GM12872 (cell line): ENCODE results near the gene ADCY9.

Experiments
- CTCF ChIP-seq: IDR thresholded peaks from 3 replicates; pipeline ENCODE4 v1.5.1; 2011; ENCODE audit warnings: low read depth, mild to moderate bottlenecking, low read length, moderate library complexity; ENCODE audit not compliant: insufficient read depth

ADCY9 gene

GRCh38 chr16:4096509-4096908, 19.7 kb downstream of the ADCY9 start:
- TF ChIP-seq CTCF = no peak

DNA sequence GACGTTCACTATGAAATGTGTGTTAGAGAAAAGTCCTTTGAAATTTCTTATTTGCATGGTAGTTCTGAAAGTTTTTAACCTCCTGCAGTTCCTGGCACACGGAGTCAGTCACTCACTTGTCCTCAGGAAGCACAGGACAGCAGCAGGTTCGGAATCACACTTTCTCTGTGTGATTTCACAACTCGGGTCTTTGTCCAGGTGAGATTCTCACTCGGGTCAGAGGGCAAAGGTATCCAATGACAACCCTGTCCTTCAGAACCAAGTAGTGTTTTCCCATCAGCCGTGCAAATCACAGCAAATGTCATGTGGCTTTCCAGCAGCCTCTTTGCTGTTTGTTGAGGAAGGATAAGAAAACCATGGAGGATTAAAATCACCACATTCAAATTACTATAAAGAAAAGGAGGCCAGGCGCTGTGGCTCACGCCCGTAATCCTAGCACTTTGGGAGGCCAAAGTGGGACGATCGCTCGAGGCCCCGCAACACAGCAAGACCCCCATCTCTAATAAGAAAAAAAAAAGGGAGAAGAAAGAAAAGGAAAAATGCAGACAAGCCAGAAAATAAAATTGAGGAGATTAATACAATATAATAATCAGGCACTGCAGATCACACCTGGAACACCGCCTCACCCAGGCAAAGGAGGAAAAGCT, 22.0 kb downstream of the ADCY9 start:
- TF ChIP-seq CTCF = no peak

GRCh38 chr16:4093495-4094126, 22.6 kb downstream of the ADCY9 start:
- TF ChIP-seq CTCF = no peak

GRCh38 chr16:4092547-4093265, 23.5 kb downstream of the ADCY9 start:
- no peak for TF ChIP-seq CTCF

GRCh38 chr16:4091240-4092012, 24.8 kb downstream of the ADCY9 start:
- no peak for TF ChIP-seq CTCF

DNA sequence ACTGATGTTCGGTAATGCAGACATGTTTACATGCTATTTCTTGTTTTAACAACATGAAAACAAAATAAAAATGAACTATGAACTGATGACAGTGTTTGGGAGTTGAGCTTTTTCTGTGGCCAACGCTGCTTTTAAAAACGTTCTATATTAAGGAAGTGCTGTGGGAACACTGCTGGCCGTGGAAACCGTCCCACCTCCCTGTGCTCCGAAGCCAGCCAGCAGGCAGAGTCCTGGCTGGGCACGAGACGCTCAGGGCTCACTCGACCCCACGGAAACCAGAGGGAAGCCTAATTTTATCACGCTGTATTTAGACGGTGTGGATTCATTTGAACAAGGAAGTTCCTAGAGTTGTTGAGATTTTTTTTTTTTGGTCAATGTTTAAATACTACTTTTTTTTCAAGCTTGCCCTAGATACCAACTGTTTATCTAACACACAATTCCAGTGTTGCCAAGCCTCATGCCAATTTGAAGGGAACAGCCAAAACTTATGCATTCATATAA, 25.8 kb downstream of the ADCY9 start:
- TF ChIP-seq CTCF = no peak

- no peak for TF ChIP-seq CTCF
These were observed 26.4 kb downstream of the ADCY9 start for GRCh38 chr16:4089811-4090301.
